SH-SY5Y (cell line): ENCODE data around the gene FKBP4.

Source experiments
- GATA2 ChIP-seq: IDR thresholded peaks from 2 replicates; pipeline ENCODE4 v1.6.1; 2011; ENCODE audit warnings: mild to moderate bottlenecking, low read depth, low read length
- GATA3 ChIP-seq: IDR thresholded peaks from 2 replicates; pipeline ENCODE4 v1.6.1; 2011; ENCODE audit warnings: low read depth, mild to moderate bottlenecking, low read length, moderate library complexity

FKBP4 gene

DNA sequence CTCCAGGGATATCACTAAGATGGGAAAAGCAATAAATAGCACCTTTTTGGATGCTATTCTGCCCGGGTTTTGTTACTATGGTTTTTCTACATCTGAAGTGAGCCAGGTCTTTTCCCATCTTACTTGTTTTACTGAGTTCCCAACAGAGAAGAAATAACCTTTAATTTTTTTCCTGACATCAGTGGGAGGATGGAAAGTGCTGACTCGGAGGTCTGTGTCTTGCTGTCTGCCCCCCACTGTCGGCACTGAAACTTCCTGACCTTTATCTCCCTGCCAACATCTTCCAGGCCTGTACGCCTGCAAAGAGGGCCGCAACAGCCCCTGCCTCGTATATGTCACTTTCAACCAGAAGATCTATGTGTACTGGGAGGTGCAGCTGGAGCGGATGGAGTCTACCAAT lies 28.7 kb downstream of the FKBP4 start:
- TF ChIP-seq GATA2 (no peak), GATA3 (no peak)

DNA sequence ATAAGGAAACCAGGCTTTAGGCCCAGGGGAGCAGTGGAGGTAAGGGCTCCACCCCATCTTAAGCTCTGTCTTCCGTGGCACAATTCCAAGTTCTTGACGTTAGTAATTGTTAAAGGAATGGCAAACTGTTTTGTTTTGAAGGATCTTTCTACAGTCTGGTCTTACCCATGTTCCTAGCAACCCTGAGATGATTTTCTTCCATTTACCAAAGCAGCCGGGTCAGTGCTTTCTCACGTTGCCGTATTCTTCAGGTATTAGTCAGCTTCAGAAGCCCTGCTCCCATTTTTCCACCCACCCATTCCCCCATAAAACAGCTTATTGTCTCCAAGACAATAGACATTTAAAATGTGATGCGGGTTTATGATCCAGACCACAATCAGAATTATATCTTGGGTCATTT lies 29.8 kb downstream of the FKBP4 start:
- TF ChIP-seq GATA2 (no peak), GATA3 (no peak)

DNA sequence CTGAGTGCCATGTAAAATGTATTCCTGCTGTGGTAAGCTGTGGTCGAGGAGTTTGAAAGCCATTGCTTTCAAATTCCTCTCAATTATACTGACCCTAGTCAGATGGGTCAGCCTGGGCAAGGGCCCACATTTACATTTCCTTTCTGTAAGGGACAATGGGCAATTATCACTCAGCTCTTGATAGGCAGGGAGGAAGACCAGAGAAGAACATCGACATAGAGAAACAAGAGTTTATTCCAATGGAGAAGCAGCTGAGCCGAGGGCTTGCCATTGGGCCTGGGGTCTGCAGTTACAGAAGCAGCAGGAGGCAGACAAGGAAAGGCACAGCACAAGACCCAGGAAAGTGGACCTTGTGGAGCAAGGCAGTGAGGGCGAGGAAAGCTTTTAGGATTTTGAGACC lies 30.4 kb downstream of the FKBP4 start:
- TF ChIP-seq GATA3 (no peak), GATA2 (no peak)

DNA sequence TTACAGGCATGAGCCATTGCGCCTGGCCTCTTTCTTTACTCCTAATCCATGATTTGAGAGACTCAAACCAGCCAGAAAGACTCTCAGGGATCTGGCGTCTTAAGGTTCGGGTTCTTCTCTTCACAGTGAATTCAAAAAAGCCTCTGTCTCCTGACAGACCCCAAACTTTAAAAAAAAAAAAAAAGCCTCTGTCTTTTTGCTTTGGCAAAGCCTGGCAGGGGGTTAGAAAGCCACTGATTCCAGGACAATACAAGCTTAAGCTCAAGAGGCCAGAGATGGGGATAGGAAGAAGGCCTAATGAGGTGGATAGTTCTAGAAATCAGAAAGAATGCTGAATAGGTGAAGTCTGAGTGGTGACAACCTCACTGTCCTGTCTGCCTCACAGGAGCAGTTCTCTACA lies 31.3 kb downstream of the FKBP4 start:
- TF ChIP-seq GATA3, result no peak
- no peak for TF ChIP-seq GATA2

DNA sequence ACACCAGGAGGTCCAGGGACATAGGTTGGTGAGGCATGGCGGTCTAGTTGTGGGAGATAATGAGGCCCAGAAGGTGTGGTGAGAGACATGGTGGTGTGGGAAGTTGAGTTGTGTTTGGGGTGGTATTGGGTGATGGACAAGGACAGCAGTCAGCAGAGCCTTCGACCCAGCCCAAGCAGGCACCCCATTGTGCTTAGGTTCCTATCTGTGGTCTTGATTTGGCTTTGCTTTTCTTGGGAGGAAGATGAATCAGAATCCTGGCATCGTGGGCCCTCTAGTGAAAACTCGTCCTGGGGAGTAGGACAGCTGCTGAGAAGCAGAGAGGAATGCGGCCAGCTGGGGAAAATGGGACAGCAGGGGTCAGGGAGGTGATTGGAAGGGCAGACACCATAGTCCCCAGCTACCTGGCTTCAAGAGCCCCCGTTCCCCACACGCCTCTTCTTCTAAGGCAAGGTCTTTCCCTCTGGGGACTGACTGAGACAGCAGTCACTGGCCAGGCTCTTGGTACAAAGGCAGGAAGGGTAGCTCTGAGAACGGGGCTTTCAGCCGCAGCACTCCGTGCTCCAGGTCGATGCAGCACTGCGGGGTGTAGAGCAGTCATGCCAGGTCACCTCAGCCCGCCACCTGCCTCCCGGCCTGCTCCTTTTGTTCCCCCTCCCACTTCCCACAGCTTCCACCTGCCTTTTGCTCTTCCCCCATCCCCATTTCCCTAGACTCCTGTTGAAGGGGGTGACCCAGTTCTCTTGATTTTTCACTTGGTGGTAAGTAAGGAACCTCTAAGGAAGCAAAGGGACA lies 32.1 kb downstream of the FKBP4 start:
- TF ChIP-seq GATA3, result no peak
- no peak for TF ChIP-seq GATA2

DNA sequence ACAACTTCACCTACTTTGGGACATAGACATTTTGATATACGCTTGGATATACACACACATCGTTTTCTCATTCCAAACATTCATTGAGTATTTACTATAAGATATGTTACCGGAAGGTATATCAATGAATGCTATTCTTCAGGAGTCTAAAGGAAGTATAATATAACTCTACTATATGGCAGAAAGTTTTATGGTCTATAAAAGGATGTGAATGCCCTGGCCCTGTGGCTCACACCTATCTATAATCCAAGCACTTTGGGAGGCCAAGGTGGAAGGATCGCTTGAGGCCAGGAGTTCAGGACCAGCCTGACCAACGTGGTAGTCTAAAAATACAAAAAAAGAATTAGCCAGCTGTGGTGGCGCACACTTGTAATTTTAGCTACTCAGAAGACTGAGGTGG lies 34.5 kb downstream of the FKBP4 start:
- TF ChIP-seq GATA3 (no peak), GATA2 (no peak)

DNA sequence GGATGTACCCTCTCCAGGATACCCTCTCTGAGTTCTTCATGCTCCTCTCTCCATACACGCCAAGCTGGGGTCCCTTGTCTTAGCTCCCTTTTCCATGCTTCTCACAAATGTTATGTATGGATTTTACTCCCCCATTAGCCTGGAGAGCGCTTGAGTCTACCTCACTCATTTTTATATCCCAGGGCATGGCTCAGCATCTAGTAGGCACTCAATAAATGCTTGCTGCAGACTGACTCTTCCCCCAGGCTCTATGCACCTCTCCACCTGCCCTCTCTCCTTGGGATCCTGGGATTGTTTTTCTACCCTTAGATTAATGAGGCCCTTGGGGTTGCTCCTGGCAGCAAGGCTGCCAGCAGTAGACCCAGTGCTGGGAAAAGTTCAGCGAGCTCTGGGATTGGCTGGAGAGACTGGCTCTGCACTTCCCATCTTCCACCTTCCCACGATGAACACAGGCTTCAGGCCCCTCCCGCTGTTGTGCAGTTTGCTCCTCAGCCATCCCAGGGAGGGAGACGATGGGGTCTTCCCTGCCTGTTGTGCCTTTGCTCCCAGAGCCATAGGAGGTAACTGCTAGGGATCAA lies 37.9 kb downstream of the FKBP4 start:
- no peak for TF ChIP-seq GATA2
- no peak for TF ChIP-seq GATA3

DNA sequence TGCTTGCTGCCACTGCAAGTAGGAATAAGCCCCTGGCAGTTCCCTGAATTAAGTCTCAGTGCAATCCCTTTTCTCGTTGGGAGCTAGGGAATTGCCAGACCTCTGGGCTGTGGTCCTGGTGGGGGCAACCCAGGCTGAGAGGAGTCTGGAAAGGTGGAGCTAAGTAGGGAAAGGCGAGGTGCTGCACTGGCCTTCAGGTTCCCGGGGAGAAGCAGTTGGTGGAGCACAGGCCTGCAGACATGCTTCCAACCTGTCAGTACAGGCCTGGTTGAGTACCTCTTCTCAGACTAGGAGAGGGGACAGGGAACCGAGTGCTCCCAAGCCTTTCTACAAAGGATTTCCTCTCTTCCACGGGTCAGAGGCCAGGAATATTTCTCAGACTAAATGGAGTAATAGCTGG lies 38.6 kb downstream of the FKBP4 start:
- no peak for TF ChIP-seq GATA3
- TF ChIP-seq GATA2, result no peak

DNA sequence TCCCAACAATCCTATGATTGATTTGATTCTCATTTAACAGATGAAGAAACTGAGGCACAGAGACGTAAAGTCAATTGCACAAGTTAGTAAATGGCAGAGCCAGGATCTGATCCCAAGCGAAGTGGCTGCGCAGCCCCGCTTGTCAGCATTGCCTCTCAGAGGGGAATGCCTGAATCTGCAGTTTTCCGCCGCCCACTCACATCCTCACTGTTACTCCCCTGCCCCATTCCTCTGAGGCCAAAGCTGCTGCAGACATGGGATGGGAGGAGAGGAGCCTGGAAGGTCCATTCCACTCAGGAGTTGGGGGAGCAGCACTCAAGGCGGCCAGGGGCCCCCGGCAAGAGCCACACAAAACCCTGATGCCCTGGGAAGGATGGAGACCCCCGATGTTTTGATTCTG lies 39.0 kb downstream of the FKBP4 start:
- TF ChIP-seq GATA2, result no peak
- TF ChIP-seq GATA3, result no peak

DNA sequence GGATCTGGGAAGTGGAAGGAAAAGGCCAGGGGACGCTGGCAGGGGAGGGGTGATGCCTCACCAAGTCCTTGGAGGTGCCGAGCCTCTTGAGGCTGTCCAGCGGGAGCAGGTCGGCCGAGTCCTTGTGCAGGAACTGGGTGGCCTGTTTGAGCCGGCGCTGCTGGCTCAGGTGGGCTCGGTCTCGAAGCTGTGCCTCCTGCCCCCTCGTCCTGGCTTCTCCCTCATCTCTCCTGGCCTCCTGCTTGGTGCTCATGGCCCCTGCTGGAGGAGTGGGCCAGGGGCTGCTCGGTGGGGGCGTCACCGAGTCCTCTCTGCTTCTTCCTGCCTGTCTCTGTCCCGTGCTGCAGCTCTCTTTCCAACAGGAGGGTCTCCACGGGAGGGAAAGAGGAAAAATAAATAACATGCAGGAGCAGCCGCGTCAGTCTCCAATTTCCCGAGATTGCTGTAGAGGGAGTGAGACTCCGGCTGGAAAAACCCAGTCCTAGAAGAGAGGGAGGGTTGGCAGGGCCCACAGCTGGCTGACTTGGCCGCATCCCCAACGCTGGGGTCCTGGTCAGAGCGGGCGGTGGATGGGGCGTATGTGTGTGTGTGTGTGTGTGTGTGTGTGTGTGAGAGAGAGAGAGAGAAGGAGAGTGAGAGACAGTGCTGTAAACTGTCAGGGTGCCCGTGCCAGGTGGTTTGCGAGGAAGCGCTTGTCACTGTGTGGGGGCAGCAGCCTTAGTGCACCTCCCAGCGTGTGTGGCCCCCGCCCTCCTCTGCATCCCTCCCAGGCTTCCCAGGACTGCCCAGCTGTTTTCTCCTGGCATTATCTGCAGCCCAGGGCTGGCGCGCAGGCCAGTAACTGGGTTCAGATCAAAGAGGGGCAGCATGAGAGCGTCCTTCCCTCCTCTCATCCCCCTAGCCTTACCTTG lies 40.1 kb downstream of the FKBP4 start, which contains the start of gene NRIP2:
NRIP2 (minus strand) TSS at position 455 of the 911 bp plus-strand sequence; CDS start at position 403, 52 bp downstream.
- no peak for TF ChIP-seq GATA2
- TF ChIP-seq GATA3, result no peak

DNA sequence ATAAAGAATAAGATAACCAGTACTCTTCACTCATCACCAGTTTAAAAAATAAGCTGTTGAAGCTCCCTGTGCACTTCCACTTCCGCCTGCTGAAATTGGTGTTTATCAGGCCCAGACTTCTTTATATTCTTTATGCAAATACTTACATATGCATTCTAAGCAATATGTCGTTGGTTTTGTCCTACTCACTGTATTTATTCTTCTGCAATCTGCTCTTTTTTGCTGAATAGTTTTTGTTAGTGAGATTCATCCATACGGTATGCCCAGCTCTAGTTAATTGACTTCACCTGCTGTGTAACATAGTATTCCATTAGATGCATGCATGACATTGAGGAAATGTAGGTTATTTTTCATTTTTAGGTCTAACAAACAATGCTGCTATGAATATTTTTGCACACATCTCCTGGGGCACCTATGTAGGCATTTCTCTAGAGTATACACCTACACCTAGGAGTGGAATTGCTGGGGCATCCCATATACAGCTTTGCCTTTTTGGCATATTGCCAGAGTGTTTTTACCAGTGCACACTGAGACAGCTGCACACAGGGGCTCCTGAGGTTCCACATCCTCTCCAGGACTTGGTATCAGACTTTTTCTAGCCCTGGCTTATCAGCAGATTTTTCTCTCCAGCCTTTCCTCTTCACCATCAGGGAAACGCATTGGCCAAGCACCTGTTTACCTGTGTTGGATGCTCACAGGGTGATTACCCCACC lies 41.1 kb downstream of the FKBP4 start:
- TF ChIP-seq GATA2, result no peak
- no peak for TF ChIP-seq GATA3

DNA sequence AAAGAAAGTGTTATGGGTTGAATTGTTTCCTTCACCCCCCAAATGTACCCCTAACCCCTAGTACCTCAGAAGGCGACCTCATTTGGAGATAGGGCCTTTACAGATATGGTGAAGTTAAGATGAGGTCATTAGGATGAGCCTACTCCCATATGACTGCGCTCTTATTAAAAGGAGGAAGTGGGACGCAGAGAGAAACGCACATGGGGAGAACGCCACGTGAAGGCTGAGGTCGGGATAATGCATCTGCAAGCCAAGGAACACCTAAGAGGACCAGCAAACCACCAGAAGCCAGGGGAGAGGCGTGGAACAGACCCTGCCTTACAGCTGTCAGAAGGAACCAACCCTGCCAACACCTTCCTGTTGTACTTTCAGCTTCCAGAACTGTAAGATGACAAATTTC lies 41.8 kb downstream of the FKBP4 start:
- TF ChIP-seq GATA3 (no peak), GATA2 (no peak)

DNA sequence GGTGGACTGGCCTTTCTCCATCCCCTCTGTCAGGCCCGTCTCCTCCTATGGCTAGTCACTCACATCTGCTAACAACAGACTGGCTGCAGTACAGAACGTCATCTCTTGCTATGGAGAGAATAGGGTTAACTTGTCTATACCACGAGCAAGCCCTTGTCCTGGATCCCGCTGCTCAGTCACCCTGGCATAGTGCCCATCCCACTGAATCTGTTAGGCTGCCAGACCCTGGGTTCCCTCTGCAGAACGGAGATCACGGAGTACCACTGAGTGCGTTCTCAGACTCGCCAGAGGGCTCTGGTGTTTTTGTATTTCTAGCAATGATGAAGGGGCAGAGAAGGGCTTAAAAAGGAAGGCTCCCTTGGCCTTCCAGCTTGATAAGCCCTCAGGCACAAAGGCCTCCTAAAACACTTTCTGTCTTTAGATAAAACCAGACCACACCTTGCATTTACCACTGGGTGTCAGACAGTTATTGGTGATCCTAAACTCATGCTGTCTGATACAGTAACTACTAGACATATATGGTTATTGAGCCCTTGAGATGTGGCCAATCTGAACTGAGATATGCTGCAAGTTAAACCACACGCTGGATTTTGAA lies 46.4 kb downstream of the FKBP4 start:
- TF ChIP-seq GATA2, result no peak

DNA sequence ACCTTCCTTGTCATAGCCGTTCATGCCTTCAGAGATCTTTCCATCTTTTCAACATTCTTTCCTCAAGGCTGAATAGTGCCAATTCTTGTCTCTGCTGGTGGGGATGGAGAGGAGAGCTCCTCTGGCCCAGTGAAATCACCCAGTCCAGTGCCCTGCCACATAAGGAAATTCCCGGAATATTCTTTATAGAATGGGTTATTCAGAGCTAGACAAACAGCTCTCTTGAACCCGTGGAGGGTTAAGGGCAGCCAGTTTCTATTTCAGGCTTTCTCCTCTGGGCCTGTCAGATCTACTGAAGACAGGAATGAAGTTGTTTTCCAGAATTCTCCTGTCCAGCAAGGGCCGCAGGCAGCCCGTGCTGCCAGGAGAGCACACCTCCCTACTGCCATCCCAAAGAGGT lies 48.2 kb downstream of the FKBP4 start:
- no peak for TF ChIP-seq GATA2

DNA sequence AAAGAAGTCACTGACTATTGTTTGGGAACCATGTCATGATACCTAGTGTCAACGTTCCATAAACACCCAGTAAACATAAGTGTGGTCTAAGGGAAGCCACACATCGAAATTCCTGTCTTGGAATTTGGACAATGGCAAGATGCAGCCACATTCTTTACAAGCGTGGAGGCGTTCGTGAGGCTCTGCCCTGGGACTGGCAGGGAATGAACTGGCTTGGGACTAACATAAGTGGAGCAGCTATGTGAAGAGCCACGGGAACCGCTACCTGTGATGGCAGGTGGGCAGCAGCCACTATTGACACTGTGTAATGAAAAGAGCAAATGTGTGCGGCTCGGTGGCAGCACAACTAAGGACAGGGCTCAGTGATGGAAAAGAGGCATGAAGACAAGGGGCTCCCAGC lies 50.0 kb downstream of the FKBP4 start:
- no peak for TF ChIP-seq GATA2
- no peak for TF ChIP-seq GATA3
